Measurements from ENCODE around the gene ESPL1.

Gene ESPL1

DNA sequence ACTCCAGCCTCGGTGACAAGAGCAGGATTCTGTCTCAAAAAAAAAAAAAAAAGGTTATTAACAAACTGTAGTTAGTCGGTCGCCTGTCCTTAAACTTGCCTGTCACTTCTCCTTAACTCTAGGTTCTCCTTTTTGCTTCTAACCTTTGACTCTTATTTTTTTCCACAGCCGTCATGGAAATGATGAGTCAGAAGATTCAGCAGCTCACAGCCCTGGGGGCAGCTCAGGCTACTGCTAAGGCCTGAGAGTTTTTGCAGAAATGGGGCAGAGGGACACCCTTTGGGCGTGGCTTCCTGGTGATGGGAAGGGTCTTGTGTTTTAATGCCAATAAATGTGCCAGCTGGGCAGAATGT, 31.0 kb downstream of the ESPL1 start:
- no peak for DNase-seq (ENCODE audit: low read depth)
- peak overlapping the region; percentile 91 for H3K4me3 ChIP-seq (ENCODE audit: low read depth, low read length)
- TF ChIP-seq, protein P1, sequence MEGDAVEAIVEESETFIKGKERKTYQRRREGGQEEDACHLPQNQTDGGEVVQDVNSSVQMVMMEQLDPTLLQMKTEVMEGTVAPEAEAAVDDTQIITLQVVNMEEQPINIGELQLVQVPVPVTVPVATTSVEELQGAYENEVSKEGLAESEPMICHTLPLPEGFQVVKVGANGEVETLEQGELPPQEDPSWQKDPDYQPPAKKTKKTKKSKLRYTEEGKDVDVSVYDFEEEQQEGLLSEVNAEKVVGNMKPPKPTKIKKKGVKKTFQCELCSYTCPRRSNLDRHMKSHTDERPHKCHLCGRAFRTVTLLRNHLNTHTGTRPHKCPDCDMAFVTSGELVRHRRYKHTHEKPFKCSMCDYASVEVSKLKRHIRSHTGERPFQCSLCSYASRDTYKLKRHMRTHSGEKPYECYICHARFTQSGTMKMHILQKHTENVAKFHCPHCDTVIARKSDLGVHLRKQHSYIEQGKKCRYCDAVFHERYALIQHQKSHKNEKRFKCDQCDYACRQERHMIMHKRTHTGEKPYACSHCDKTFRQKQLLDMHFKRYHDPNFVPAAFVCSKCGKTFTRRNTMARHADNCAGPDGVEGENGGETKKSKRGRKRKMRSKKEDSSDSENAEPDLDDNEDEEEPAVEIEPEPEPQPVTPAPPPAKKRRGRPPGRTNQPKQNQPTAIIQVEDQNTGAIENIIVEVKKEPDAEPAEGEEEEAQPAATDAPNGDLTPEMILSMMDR (IDR thresholded peaks at IDR 0.05; ENCODE audit: control insufficient read depth, extremely low read depth, insufficient read depth) = no peak

DNA sequence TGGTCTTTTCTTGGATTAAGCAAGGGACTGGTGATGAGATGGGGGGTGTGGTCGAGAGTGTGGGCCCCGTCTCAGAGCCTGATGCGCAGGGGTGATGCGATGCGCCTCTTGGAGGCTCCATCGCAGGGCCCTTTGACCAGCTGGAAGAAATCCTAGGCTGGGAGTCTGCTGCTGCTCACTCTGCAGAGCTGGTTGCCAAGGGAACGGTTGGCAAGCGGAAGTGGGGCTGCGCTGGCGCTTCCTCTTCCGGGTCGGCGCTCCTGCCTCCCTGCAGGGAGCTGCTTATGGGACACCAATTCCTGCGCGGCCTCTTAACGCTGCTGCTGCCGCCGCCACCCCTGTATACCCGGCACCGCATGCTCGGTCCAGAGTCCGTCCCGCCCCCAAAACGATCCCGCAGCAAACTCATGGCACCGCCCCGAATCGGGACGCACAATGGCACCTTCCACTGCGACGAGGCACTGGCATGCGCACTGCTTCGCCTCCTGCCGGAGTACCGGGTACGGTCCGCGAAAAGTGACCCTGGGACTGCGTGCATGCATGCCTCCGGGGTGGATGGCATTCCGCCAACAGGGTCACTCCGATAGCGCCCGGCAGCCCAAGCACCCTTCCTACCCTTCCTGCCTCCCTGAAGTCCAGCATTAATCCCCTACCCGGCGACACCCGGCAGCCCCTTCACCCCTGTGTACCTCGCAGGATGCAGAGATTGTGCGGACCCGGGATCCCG, 31.5 kb downstream of the ESPL1 start, which contains the start of gene MYG1:
MYG1 (plus strand) TSS at position 242 of the 727 bp plus-strand sequence; CDS start at position 285, 43 bp downstream.
- TF ChIP-seq, protein P1 (IDR thresholded peaks at IDR 0.05; ENCODE audit: control insufficient read depth, extremely low read depth, insufficient read depth) = 0 out of 2 replicates have a peak, but pooled peaks have one; percentile 3
- H3K4me3 ChIP-seq (ENCODE audit: low read depth, low read length) = peak within 1 kb of the TSS; percentile 91
- peak; percentile 81 for DNase-seq (ENCODE audit: low read depth)

DNA sequence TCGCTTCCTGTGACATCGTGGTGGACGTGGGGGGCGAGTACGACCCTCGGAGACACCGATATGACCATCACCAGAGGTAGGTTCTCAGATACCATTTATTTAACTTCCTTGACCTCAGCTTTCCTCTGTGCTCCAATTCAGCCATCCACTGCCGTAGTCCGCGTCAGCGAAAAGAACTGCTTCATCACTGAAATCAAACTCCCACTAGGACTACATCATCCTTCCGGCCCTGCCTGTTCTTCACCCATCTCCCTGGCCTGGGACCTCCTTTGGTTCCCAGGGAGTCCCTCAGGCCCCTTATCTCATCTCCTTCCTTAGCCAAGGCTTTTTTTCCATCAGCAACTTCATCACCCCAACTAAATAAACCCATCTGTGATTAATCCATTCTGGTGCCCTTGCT, 32.1 kb downstream of the ESPL1 start:
- peak overlapping the region; percentile 91 for H3K4me3 ChIP-seq (ENCODE audit: low read depth, low read length)
- DNase-seq (ENCODE audit: low read depth) = no peak
- TF ChIP-seq, protein P1 (IDR thresholded peaks at IDR 0.05; ENCODE audit: control insufficient read depth, extremely low read depth, insufficient read depth) = no peak

DNA sequence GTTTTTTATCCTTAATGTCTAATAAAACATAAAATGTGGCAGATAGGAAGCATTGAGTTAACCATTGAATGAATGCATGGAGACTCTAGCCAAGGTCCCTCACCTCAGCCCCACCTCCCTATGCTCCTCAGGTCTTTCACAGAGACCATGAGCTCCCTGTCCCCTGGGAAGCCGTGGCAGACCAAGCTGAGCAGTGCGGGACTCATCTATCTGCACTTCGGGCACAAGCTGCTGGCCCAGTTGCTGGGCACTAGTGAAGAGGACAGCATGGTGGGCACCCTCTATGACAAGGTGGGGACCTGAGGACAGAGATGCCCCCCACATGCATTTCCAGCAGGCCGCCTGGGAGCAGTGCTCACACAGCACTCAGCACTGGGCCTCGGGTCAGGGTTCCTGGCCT, 34.8 kb downstream of the ESPL1 start:
- TF ChIP-seq, protein P1 (IDR thresholded peaks at IDR 0.05; ENCODE audit: control insufficient read depth, extremely low read depth, insufficient read depth) = no peak
- no peak for DNase-seq (ENCODE audit: low read depth)
- H3K4me3 ChIP-seq (ENCODE audit: low read depth, low read length) = no peak overlapping the region

DNA sequence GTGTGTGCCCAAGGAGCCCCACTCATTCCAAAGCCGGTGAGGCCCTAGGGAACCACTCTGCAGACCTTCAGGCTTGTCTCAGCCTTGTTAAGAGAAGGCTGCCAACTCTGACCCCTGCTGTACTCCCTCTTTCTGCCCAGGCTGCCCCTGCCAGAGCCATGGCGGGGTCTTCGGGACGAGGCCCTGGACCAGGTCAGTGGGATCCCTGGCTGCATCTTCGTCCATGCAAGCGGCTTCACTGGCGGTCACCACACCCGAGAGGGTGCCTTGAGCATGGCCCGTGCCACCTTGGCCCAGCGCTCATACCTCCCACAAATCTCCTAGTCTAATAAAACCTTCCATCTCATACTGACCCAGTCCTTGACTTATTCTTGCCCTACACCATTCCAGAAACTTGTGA, 38.7 kb downstream of the ESPL1 start:
- TF ChIP-seq, protein P1 (IDR thresholded peaks at IDR 0.05; ENCODE audit: control insufficient read depth, extremely low read depth, insufficient read depth) = no peak
- DNase-seq (ENCODE audit: low read depth) = no peak
- H3K4me3 ChIP-seq (ENCODE audit: low read depth, low read length) = no peak overlapping the region

DNA sequence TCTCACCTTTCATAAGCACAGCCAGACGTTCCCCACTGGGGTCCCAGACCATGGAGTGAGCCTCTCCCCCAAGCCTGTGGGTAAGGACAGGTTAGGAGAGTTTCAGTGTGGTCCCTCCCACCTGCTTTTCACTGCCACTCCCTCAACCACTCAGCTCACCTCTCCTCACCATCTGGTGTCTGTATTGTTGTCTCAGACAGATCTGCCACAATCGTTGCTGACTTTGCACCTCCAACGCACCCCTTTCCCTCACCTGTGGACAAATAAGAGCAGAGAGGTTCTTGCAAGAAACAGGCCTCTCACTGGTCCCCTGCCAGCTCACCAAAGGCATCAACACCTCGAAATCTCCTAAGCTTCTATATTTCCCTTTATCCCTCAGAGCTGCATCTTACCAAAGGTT, 40.2 kb downstream of the ESPL1 start:
- DNase-seq (ENCODE audit: low read depth) = no peak
- TF ChIP-seq, protein P1 (IDR thresholded peaks at IDR 0.05; ENCODE audit: control insufficient read depth, extremely low read depth, insufficient read depth) = no peak
- no peak overlapping the region for H3K4me3 ChIP-seq (ENCODE audit: low read depth, low read length)

DNA sequence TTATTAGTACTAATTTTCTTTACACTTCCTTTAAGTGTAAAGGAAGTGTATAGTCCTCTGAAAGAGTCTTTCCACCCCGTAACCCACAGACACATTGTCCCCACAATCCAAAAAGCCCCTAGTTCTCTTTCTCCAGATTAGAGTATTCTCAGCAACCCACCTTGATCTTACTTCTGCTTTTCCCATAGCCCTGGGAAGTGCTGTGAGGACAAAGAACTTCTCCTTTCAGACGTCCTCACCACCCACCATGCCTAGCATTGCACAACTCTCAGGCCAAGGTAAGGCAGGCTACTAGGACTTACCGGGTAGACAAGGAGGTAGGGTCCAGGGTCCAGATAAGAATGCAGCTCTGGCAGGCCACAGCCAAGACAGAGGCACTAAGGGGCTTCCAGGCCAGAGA, 45.9 kb downstream of the ESPL1 start:
- H3K4me3 ChIP-seq (ENCODE audit: low read depth, low read length) = no peak overlapping the region

More for the DNA sequence above, 45.9 kb downstream of the ESPL1 start:
- no peak for DNase-seq (ENCODE audit: low read depth)
- TF ChIP-seq, protein P1 (IDR thresholded peaks at IDR 0.05; ENCODE audit: control insufficient read depth, extremely low read depth, insufficient read depth) = no peak
